Measurements from ENCODE around the gene DEGS2.
A peak's percentile ranks its signal among the peaks of the same experiment; 100 is the strongest.
"Not testable (repeated sequence)": the region's sequence is repeated elsewhere in the genome, so short reads cannot be mapped to it uniquely, and the experiment has no call there.

DEGS2 gene

GRCh38 chr14:100180671-100181070, 21.2 kb upstream of the DEGS2 start:
- H3K4me3 ChIP-seq (ENCODE audit: low read depth, low read length), result not testable (repeated sequence)

GRCh38 chr14:100178691-100179090, 19.2 kb upstream of the DEGS2 start:
- no peak overlapping the region for H3K4me3 ChIP-seq (ENCODE audit: low read depth, low read length)

GRCh38 chr14:100176811-100177327, 17.4 kb upstream of the DEGS2 start:
- no peak overlapping the region for H3K4me3 ChIP-seq (ENCODE audit: low read depth, low read length)

GRCh38 chr14:100173353-100173752, 13.9 kb upstream of the DEGS2 start:
- H3K4me3 ChIP-seq (ENCODE audit: low read depth, low read length), result no peak overlapping the region

- no peak overlapping the region for H3K4me3 ChIP-seq (ENCODE audit: low read depth, low read length)
Measured at GRCh38 chr14:100172811-100173210, 13.4 kb upstream of the DEGS2 start.

- no peak overlapping the region for H3K4me3 ChIP-seq (ENCODE audit: low read depth, low read length)
Measured at GRCh38 chr14:100170880-100171279, 11.4 kb upstream of the DEGS2 start.

GRCh38 chr14:100168506-100168905, 9.1 kb upstream of the DEGS2 start:
- H3K4me3 ChIP-seq (ENCODE audit: low read depth, low read length), result no peak overlapping the region

- no peak overlapping the region for H3K4me3 ChIP-seq (ENCODE audit: low read depth, low read length)
Measured at GRCh38 chr14:100165831-100166440, 6.5 kb upstream of the DEGS2 start.

GRCh38 chr14:100165376-100165775, 5.9 kb upstream of the DEGS2 start:
- H3K4me3 ChIP-seq (ENCODE audit: low read depth, low read length), result no peak overlapping the region

- H3K4me3 ChIP-seq (ENCODE audit: low read depth, low read length), result no peak overlapping the region
Measured at GRCh38 chr14:100160534-100160916, 1.1 kb upstream of the DEGS2 start.

- peak overlapping the region; percentile 47 for H3K4me3 ChIP-seq (ENCODE audit: low read depth, low read length)
Measured at GRCh38 chr14:100159865-100160533, 554 bp upstream of the DEGS2 start.

GRCh38 chr14:100158566-100159093, 815 bp downstream of the DEGS2 start:
- peak overlapping the region; percentile 45 for H3K4me3 ChIP-seq (ENCODE audit: low read depth, low read length)

- not testable (repeated sequence) for H3K4me3 ChIP-seq (ENCODE audit: low read depth, low read length)
Measured at GRCh38 chr14:100157548-100158232, 1.8 kb downstream of the DEGS2 start.

GRCh38 chr14:100156776-100157175, 2.7 kb downstream of the DEGS2 start:
- H3K4me3 ChIP-seq (ENCODE audit: low read depth, low read length), result no peak overlapping the region

- H3K4me3 ChIP-seq (ENCODE audit: low read depth, low read length), result no peak overlapping the region
Measured at GRCh38 chr14:100155756-100156616, 3.5 kb downstream of the DEGS2 start.

- H3K4me3 ChIP-seq (ENCODE audit: low read depth, low read length), result no peak overlapping the region
Measured at GRCh38 chr14:100155049-100155621, 4.3 kb downstream of the DEGS2 start.

- H3K4me3 ChIP-seq (ENCODE audit: low read depth, low read length), result no peak overlapping the region
Measured at GRCh38 chr14:100153560-100153959, 5.9 kb downstream of the DEGS2 start.

GRCh38 chr14:100152091-100152490, 7.4 kb downstream of the DEGS2 start:
- no peak overlapping the region for H3K4me3 ChIP-seq (ENCODE audit: low read depth, low read length)

- no peak overlapping the region for H3K4me3 ChIP-seq (ENCODE audit: low read depth, low read length)
Measured at GRCh38 chr14:100150932-100151587, 8.4 kb downstream of the DEGS2 start.
